SK-MEL-5 (cell line): ENCODE data around the gene MEIS3. TPM values are rescaled to one million over a fixed set of nuclear protein-coding genes. Genes with fewer than 3 reads are reported as not detected.

ENCODE experiments used
- DNase-seq: peaks from one replicate; pipeline ENCODE4 v3.0.0-alpha.2; 2016; ENCODE audit warnings: low read depth, low spot score
- in situ Hi-C: cut with HindIII; loops from 2 replicates; pipeline ENCODE4 v1.10.0; 2016; ENCODE audit warnings: low sequenced_read_pairs, high pct_unique_total_duplicates, low pct_unique_long_range_greater_than_20kb
- polyA plus RNA-seq, 2 experiments: library from polyadenylated mRNA; depleted of rRNA; stranded (reverse); fragments of >200 nt; gene quantifications; 2 replicates each; pipeline ENCODE4 v1.2.3, GENCODE V29; 2015
- total RNA-seq: library from RNA; depleted of rRNA; stranded (reverse); fragments of >200 nt; shearing (Covaris generic); gene quantifications from 2 replicates; pipeline ENCODE4 v1.2.3, GENCODE V29; 2014; rRNA removed

Gene MEIS3
- total RNA-seq = 12.9 and 20.0 TPM in 2 replicates
- polyA plus RNA-seq (2015; cell fraction: cytosol; rRNA removed) = 10.4 and 13.1 TPM in 2 replicates
- 19.0 and 19.5 TPM in 2 replicates for polyA plus RNA-seq (2015; cell fraction: nucleus; rRNA removed)

DNA sequence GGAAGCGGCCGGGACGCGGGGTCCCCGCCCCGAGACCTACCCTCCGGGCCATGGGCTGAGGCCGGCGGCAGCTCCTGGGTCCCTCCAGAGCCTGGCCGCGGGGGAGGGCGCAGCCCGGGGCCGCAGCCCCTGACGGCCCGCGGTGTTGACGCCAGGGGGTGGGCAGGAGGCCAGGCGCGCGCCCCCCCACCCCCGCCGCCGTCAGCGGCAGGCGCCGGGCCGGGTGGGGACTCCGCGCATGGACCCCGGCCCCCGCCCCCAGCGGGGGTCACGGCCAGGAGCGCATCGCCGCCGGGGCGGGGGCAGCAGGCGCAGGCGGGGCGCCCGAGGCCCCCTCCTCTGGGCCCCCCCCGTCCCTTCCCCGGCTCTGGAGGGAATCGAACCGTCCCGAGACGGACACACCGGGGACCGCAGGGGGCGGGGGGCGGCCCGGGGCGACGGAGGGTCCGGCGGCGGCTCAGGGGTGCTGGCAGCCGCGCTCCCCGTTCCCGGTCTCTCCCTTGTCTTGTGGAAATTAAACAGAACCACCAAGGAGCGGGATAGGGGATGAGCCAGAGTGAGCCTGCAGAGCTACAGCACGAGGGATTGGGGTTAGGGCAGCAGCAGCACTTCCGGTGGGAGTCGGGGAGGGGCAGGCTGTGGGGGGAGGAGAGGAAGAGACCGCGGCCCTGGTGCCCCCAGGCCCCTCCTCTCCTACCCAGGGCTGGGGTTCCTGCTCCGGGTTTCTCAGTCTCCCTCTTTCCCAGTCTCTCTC is at the start of gene MEIS3:
Gene MEIS3, minus strand, starts transcription at position 498 of the 754 bp plus-strand sequence. Its CDS starts 446 bp downstream, at position 52.
- in situ Hi-C loops = no loop called here
- no peak for DNase-seq

DNA sequence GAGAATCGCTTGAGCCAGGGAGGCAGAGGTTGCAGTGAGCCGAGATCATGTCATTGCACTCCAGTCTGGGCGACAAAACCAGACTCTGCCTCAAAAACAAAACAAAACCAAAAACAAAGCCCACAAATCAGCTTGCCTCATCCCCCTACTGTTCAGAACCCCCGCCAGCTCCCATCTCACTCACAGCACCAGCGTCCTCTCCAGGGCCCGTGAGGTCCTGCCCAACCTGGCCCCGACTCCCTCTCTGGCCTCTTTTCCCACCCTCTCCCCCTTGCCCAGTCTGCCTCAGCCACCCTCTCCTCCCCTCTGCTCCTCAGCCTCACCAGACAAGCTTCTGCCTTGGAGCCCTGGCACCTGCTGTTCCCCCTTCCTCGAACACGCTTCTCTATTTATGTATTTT is 48.6 kb upstream of the MEIS3 start:
- in situ Hi-C loops = no loop called here

DNA sequence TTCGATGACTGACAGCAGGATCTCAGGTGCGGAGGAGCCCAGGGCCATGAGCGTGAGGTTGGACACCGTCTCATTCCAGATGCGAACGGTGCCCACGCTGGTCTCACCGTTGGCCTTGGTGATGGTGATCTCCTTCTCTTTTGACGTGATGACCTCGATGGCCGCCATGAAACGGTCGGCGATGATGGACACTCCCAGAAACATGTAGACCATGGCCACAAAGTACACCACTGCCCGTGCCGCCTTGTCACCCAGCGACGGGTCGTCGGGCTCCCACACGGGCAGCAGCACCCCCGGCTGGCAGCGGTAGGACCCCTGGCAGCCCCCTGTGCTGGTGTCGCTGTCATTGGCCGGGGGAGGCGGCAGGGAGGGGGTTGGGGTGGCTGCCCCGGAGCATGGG is 46.6 kb upstream of the MEIS3 start:
- in situ Hi-C loops = no loop called here
- no peak for DNase-seq

More for the DNA sequence above, 48.6 kb upstream of the MEIS3 start:
- DNase-seq = no peak

DNA sequence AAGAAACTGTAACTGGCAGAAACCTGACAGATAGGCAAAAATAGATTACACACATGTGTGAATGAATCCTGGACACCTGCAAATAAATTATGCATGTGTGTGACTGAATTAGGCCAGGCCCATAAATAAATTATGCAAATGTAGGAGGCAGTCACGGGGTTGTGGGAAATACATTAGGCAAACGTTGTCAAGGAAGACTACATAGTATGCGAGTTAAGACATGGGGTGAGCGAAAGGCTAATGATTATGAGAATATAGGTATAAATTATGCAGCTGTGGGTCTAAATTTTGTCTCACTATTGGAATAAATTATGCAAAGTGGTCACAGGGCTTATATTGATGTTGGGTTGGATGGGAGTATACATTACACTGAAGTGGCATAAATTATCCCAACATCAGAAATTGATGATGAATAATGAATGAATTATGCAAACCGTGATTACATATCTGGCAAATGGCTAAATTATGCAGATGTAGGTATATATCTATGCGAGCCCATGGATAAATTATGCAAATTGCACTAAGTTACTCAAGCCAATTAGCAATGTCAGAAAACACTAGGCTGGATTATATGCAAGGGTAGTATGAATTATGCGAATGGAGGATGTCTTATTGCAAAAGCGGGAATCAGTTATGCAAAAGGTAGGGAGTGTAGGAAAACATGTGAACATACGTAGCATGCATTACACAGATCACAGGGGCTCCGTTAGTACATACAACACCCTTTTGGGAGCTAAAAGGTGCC is 45.5 kb upstream of the MEIS3 start:
- no peak for DNase-seq
- in situ Hi-C loops = no loop called here

DNA sequence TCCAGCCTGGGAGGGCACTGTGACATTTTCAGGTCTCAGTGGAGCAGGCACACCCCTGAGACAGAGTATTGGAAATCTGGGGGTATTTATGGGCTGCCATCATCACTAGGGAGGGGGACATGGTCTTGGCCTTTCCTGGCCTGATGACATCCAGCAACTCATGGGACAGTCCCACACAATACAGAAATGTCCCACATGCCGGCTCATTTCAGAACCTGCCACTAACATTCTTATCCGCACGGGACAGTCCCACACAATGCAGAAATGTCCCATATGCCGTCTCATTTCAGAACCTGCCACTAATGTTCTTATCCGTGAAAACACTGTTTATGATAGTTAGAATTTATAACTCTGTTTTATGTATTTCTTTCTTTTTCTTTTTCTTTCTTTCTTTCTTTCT is 42.5 kb upstream of the MEIS3 start:
- DNase-seq = no peak

DNA sequence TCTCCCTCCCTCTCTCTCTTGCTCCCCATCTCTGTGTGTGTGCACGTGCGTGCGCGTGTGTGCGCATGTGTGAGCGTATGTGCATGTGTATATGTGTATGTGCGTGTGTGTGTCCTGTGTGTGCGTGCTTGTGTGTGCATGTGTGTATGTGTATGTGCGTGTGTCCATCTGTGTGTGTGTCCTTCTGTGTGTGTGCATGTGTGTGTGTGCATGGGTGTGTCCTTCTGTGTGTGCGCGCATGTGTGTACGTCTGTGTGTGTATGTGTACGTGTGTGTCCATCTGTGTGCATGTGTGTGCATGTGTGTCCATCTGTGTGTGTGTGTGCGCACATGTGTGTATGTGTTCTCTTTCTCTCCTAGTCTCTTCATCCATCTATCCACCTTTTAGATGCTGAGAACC is 40.1 kb upstream of the MEIS3 start:
- DNase-seq = no peak
- in situ Hi-C loops = no loop called here

More for the DNA sequence above, 42.5 kb upstream of the MEIS3 start:
- in situ Hi-C loops = no loop called here

DNA sequence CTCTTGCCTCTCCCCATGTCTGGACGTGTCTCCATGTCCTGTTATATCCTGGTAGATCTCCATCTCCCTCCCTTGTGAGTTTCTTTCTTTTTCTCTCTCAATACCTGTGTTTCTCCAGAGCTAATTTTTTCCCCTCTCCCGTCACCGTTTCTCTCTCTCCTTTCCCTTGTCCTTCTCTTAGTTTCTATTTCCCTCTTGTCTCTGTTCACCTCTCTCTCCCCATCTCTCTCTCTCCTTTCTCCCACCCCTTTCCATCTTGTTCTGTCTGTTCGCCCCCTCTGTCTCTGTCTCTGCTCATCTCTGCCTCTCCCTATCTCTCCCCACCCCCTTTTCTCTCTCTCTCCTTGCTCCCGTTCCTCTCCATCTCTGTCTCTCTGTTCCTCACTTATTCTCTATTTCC is 39.3 kb upstream of the MEIS3 start:
- no peak for DNase-seq
- in situ Hi-C loops = no loop called here

DNA sequence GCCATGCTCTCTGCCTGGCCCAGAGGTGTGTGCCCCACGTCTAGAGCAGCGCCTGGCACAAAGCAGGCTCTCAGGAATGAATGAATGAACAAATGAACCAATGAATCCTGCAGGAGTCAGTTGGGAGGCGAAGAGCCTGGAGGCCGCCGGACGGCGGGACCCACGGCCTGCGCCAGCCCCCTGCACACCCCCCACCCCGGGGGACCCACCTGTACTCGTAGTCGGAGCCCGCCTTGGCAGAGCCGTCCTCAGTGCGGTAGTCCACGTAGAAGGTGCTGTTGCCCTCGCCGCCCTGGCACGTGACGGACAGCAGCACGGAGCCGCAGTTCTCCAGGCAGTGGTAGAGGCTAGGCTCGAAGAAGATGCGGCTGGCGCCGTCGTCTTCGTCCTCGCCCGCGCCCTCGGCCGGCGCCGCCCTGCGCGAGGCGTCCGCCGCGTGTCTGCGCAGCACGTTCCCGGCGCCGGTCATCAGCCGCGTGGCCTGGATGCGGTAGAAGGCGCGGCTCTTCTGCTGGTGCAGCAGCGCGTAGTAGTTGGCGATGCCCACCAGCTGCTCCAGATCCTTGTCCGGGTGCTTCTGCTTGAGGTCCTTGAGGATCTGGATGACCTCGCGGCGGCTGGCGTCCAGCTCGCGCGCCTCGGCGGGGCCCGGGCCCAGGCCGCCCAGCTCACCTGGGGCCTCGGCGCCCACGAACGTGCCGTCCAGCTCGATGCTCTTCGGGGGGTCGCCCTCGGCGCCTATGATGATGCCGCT is 37.6 kb upstream of the MEIS3 start:
- no peak for DNase-seq
- in situ Hi-C loops = no loop called here

DNA sequence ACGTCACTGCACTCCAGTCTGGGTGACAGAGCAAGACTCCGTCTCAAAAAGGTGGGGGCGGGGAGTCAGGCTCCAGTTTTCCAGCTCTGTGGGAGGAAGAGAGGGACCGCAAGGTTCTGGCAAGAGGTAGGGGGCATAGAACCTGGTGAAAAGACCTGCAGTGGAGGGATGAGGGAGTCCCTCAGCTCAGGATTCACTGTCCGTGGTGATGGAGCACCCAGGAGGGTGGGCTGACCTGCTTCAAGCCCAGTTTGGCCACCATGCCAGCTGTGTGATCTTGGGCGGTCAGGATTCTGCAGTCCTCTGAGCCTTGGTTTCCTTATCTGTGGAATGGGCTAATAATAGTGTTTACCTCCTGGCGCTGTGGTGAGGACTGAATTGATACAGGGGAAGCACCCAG is 31.2 kb upstream of the MEIS3 start:
- DNase-seq = no peak
- in situ Hi-C loops = no loop called here

DNA sequence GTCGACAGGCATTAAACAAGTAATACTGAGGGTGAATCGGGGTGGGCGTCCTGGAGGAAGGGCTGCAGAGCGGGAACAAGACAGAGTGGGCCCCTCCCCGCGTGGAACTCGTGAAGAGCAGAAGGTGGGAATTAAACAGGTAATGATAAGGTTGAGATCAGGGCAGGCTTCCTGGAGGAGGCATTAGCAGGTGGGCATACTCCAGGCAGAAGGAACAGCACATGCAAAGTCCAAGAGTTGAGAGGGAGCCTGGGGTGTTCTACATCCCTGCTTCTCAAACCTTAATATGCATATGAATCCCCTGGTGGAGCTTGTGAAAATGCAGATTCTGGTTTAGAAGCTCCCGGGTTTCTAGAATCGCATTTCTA is 29.0 kb upstream of the MEIS3 start:
- no peak for DNase-seq
- in situ Hi-C loops = no loop called here

DNA sequence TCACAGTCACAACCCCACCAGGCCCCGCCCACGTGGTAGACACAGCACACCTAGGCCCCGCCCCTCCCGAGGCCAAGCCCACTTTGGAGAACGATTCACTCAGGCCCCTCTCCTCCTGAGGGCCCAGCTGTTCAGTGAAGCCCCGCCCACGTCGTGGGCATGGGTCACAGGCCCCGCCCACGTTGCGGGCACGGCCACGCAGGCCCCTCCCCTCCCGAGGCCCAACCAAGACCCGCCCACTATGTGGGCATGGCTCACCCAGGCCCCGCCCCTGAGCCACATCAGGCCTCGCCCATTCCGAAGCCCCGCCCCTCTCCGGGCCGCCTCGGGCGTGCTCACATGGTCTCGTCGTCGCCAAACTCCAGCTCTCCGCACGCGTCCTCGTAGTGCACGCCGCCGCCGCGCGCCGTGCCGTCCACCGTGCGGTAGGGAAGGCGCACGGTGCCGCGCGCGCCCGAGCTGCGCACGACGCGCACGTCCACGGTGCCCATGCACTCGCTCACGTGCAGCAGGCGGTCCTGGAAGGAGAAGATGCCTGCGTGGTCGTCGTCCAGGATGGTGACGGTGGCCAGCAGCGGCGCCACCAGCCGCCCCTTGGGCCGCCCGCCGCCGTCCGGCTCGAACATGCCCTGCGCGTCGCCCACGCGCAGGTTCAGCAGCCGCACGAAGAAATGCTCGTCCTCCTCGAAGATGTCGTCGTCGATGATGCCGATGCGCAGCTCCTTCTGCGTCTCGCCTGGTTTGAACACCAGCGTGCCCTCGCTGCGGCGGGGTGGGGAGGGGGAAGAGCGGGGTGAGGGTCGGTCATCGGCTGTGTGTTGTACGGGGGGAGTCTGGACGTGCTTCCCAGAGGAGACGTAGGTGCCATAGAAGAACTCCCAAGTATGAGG is 28.4 kb upstream of the MEIS3 start:
- peak; percentile 93 for DNase-seq
- in situ Hi-C loops = no loop called here

DNA sequence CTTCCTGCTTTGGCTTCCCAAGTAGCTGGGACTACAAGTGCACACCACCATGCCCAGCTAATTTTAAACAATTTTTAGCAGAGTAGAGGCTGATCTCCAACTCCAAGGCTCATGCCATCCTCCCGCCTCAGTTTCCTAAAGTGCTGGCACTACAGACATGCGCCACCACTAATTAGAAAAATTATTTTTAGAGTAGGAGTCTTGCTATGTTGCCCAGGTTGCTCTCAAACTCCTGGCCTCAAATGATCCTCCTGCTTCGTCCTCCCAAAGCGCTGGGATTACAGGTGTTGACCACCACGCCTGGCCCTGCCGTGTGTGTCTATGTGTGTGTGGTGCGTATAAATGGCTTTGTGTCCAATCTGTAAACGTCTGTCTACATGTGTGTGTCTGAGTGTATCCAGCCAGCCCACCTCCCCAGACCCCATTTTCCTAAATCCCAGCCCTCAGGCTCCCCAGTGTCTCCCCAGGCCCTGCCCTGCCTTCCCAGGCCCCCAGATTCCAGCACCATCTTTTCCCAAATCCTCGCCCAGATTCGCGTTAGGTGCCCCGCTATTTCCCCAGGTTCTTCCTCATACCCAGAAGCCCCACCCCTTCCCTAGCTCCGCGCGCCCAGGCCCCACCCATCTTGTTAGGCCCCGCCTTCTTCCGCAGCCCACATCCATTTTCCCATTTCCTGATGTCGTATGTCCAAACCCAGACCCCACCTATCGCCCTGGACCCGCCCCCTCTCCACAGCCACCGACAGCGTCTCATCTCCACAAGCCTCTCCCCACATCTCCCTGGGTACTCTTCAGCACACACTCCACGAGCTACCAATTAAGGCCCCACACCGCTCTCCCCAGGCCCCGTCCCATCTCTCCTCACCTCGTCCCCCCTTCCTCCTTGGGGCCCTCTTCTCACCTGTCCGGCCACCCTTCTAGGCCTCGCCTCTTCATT is 27.5 kb upstream of the MEIS3 start:
- in situ Hi-C loops = no loop called here
- peak; percentile 80 for DNase-seq

DNA sequence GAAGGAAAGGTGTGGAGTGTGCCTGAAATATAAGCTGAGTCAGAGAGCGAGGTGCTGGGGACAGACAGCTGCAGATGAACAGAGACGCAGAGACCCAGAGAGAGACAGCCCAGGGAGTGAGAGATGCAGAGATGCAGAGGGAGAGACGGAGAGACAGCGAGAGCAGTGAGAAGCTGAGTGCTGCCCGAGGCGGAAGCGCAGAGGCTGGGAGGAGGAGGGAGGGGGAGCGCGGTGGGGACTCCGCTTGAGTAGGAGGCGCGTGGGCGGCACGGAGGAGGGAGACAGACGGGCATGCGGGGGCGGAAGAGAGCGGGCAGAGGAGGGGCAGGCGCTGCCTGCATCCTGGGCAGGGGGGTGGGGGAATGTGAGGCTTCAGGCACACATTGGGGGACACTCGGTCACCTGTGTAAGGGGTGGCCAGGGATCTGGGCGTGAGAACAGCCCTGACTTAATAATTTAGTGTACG is 26.6 kb upstream of the MEIS3 start:
- in situ Hi-C loops = no loop called here
- peak; percentile 55 for DNase-seq

DNA sequence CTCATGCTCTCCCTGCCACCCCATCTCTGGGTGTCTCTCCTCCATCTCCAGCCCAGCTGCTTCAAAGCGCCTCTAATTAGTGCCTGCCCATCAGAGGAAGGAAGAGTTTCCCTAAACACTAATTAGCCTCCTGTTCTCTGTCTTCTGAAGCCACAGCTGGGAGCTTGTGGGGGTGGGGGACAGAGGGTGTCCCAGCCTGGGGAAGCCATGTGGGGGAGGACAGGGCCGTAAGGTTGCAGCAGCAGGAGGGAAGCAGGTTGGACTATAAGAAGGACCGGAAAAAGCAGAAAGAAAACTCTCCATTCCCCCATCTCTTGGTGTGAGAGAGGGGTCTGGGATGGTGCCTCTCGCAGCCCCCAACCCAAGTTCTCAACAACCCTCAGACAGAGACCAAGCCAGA is 26.2 kb upstream of the MEIS3 start:
- in situ Hi-C loops = no loop called here
- no peak for DNase-seq

DNA sequence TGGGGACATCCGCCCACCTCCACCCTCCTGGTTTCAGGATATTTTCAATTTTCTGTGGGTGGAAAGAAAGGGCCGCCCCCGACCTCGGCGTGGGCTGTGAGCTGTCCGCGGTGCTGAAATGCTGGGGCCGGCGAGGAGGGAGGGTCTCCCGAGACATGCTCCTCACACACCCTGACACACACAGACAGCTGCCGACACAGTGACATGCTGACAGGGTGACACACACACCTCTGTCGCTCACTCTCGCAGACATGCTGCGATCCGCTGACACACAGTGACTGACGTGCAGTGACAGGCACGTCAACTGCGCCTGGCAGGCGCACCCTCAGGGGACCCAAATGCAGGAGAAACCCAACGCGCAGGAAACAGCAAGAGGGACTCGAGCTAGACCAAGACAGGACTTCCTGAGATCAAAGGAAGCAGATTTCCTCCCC is 25.1 kb upstream of the MEIS3 start:
- DNase-seq = no peak
- in situ Hi-C loops = no loop called here

DNA sequence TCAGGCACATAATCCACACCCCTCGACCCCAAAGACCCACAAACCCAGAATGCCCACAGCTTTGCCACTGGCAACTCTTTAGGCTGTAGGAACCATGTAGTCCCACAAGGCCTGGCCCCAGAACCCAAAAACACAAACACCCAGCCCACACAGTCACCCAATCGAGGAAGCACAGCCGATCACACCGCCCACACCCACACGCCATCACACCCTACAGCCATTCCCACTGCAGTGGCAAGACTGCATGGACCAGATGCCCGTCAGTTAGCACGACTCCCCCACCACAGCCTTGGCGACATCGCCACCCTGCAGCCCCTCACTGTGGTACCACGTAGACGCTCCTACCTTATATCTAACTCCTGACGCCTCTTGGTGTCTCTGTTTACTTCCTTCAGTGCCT is 24.0 kb upstream of the MEIS3 start:
- in situ Hi-C loops = no loop called here
- DNase-seq = no peak
